Anterior cingulate cortex (tissue), 58 donors: ENCODE measurements around the gene NEK11.

ENCODE experiments used
- DNase-seq, 58 donors: peaks; one replicate each; lab custom pipeline; 2025; lab: John Stamatoyannopoulos, UW

NEK11 gene

GRCh38 chr3:131390331-131390730, 363.7 kb downstream of the NEK11 start:
- no peak for DNase-seq

- no peak for DNase-seq
These were observed 366.4 kb downstream of the NEK11 start for GRCh38 chr3:131393051-131393450.

- DNase-seq: no peak
These were observed 367.2 kb downstream of the NEK11 start for GRCh38 chr3:131393868-131394267.

GRCh38 chr3:131394400-131394799, 367.7 kb downstream of the NEK11 start:
- DNase-seq: no peak

GRCh38 chr3:131396170-131396569, 369.5 kb downstream of the NEK11 start:
- DNase-seq: no peak

- no peak for DNase-seq
These were observed 371.2 kb downstream of the NEK11 start for GRCh38 chr3:131397889-131398288.
